OCI-M1 (cell line): ENCODE data around the gene SERPINA9.
"Not testable (repeated sequence)": the region's sequence is repeated elsewhere in the genome, so short reads cannot be mapped to it uniquely, and the experiment has no call there.

Experiments used
- DNase-seq: peaks from one replicate; lab custom pipeline; 2025; lab: John Stamatoyannopoulos, UW

SERPINA9 gene

GRCh38 chr14:94486883-94487282 is 10.9 kb upstream of the SERPINA9 start:
- DNase-seq: no peak

GRCh38 chr14:94485944-94486841 is 10.2 kb upstream of the SERPINA9 start:
- DNase-seq: peak; percentile 31

- DNase-seq: no peak
These were observed 8.5 kb upstream of the SERPINA9 start for GRCh38 chr14:94484481-94484880.

- no peak for DNase-seq
These were observed 7.8 kb upstream of the SERPINA9 start for GRCh38 chr14:94483729-94484275.

- DNase-seq: no peak
These were observed 7.1 kb upstream of the SERPINA9 start for GRCh38 chr14:94483071-94483451.

- not testable (repeated sequence) for DNase-seq
These were observed 6.4 kb upstream of the SERPINA9 start for GRCh38 chr14:94482132-94483070.

GRCh38 chr14:94481468-94482131 is 5.6 kb upstream of the SERPINA9 start:
- no peak for DNase-seq

- DNase-seq: no peak
These were observed 4.8 kb upstream of the SERPINA9 start for GRCh38 chr14:94480809-94481208.

- DNase-seq: no peak
These were observed 2.4 kb upstream of the SERPINA9 start for GRCh38 chr14:94478420-94478819.

- DNase-seq: no peak
These were observed 1.4 kb downstream of the SERPINA9 start for GRCh38 chr14:94474581-94475031.

GRCh38 chr14:94473666-94474410 is 2.2 kb downstream of the SERPINA9 start:
- DNase-seq: peak; percentile 28

- DNase-seq: no peak
These were observed 3.2 kb downstream of the SERPINA9 start for GRCh38 chr14:94472842-94473241.

- no peak for DNase-seq
These were observed 5.0 kb downstream of the SERPINA9 start for GRCh38 chr14:94471045-94471444.

GRCh38 chr14:94470311-94470710 is 5.7 kb downstream of the SERPINA9 start:
- DNase-seq: no peak

GRCh38 chr14:94469261-94469660 is 6.7 kb downstream of the SERPINA9 start:
- DNase-seq: no peak

GRCh38 chr14:94467728-94468520 is 8.1 kb downstream of the SERPINA9 start:
- no peak for DNase-seq

GRCh38 chr14:94466706-94467370 is 9.2 kb downstream of the SERPINA9 start:
- DNase-seq: no peak

GRCh38 chr14:94465042-94465441 is 11.0 kb downstream of the SERPINA9 start:
- DNase-seq: no peak

- no peak for DNase-seq
These were observed 11.7 kb downstream of the SERPINA9 start for GRCh38 chr14:94464290-94464689.
